GM12892 (cell line): Measurements from ENCODE around the gene BRF1.

ENCODE experiments used
- POLR2AphosphoS5 ChIP-seq: IDR thresholded peaks from 2 replicates; pipeline ENCODE4 v1.6.1; 2011; ENCODE audit warnings: low read depth, low read length, control low read depth
- TAF1 ChIP-seq: IDR thresholded peaks from 2 replicates; pipeline ENCODE4 v1.6.1; 2011; ENCODE audit warnings: low read depth, mild to moderate bottlenecking, control low read depth, low read length, borderline replicate concordance

GRCh38 chr14:105271224-105271890 lies 29.4 kb downstream of the BRF1 start:
- TF ChIP-seq POLR2AphosphoS5 (no peak), TAF1 (no peak)
